DMS53 treated with DMSO at 0.1 percent for 48 hours (cell line): Measurements from ENCODE around the gene CCDC90B.
"Not testable (repeated sequence)": the region's sequence is repeated elsewhere in the genome, so short reads cannot be mapped to it uniquely, and the experiment has no call there.

Experiments
- DNase-seq: peaks from one replicate; lab custom pipeline; 2025; ENCODE audit not compliant: unreplicated experiment; lab: John Stamatoyannopoulos, UW

CCDC90B gene

GRCh38 chr11:83285771-83286528 is at the start of gene CCDC90B:
TSS of gene CCDC90B (minus strand) at chr11:83286367. CDS start at chr11:83285972, 395 bp downstream.
- DNase-seq: peak; percentile 100

- no peak for DNase-seq
These were observed 49.4 kb upstream of the CCDC90B start for GRCh38 chr11:83335446-83336070.

- peak; percentile 58 for DNase-seq
These were observed 44.1 kb upstream of the CCDC90B start for GRCh38 chr11:83330303-83330702.

GRCh38 chr11:83326326-83326725 is 40.2 kb upstream of the CCDC90B start:
- no peak for DNase-seq

- DNase-seq: no peak
These were observed 33.2 kb upstream of the CCDC90B start for GRCh38 chr11:83319346-83319745.

- no peak for DNase-seq
These were observed 32.8 kb upstream of the CCDC90B start for GRCh38 chr11:83318931-83319330.

- no peak for DNase-seq
These were observed 31.9 kb upstream of the CCDC90B start for GRCh38 chr11:83317757-83318690.

GRCh38 chr11:83316897-83317268 is 30.7 kb upstream of the CCDC90B start:
- DNase-seq: not testable (repeated sequence)

- not testable (repeated sequence) for DNase-seq
These were observed 30.2 kb upstream of the CCDC90B start for GRCh38 chr11:83316143-83316896.

GRCh38 chr11:83312430-83312829 is 26.3 kb upstream of the CCDC90B start:
- DNase-seq: no peak

- no peak for DNase-seq
These were observed 25.5 kb upstream of the CCDC90B start for GRCh38 chr11:83311701-83312100.

GRCh38 chr11:83310718-83311117 is 24.6 kb upstream of the CCDC90B start:
- no peak for DNase-seq

- DNase-seq: not testable (repeated sequence)
These were observed 22.4 kb upstream of the CCDC90B start for GRCh38 chr11:83308536-83308935.

GRCh38 chr11:83306200-83307080 is 20.3 kb upstream of the CCDC90B start:
- no peak for DNase-seq

GRCh38 chr11:83303316-83303715 is 17.1 kb upstream of the CCDC90B start:
- no peak for DNase-seq

- DNase-seq: no peak
These were observed 16.0 kb upstream of the CCDC90B start for GRCh38 chr11:83302151-83302550.

- DNase-seq: no peak
These were observed 13.5 kb upstream of the CCDC90B start for GRCh38 chr11:83299681-83300080.

- DNase-seq: no peak
These were observed 8.0 kb upstream of the CCDC90B start for GRCh38 chr11:83294208-83294607.

GRCh38 chr11:83293457-83293774 is 7.2 kb upstream of the CCDC90B start:
- no peak for DNase-seq
